HepG2 (cell line): ENCODE measurements around the gene CDK13. TPM values are rescaled to one million over a fixed set of nuclear protein-coding genes. Genes with fewer than 3 reads are reported as not detected.

Experiments used
- ATAC-seq: fragments of 200-7000 bp; cut with Tn5 transposase; 3 replicates; pipeline ENCODE4 v1.9.1; 2020; ENCODE audit warnings: mild to moderate bottlenecking, moderate library complexity
- BruUV-seq: library from RNA; stranded (reverse); fragments of 400-500 nt; replicated peaks from 2 replicates; lab custom pipeline; 2021; lab: Mats Ljungman, UMichigan
- CTCF ChIA-PET: fragments of 300-600 bp; formaldehyde crosslinking; extraction: SDS; loops from one replicate; lab custom pipeline; 2021; ENCODE audit warnings: low total read pairs, inconsistent platforms, low intra/inter-chr PET ratio; lab: Yijun Ruan, JAX
- POLR2A ChIA-PET: fragments of 350-600 bp; sonication (Branson Sonifier 250); formaldehyde crosslinking; loops from one replicate; lab custom pipeline; 2020; ENCODE audit warnings: antibody characterized with exemption, inconsistent platforms; lab: Yijun Ruan, JAX
- DNase-seq: peaks from one replicate; pipeline ENCODE4 v3.0.0-alpha.2; 2015; ENCODE audit warnings: low spot score
- FAIRE-seq: peaks from 3 replicates; lab custom pipeline; 2011; peaks lifted over from hg19 to GRCh38; lab: Jason Lieb, UNC
- H2AFZ ChIP-seq: one replicate; pipeline ENCODE4 v1.6.1; 2011; ENCODE audit warnings: low read length, inconsistent platforms
- H3K27ac ChIP-seq: fragments of 300-600 bp; 3 replicates; pipeline ENCODE4 v1.8.0; 2011; ENCODE audit warnings: mixed run types, mild to moderate bottlenecking, mixed read lengths, low read length, inconsistent platforms; ENCODE audit not compliant: insufficient read depth; ENCODE audit errors: extremely low read length
- H3K27me3 ChIP-seq, 2 experiments: fragments of 200-600 bp in 1 of 2; 2 replicates in 1 of 2; 3 replicates in 1 of 2; pipeline versions ENCODE4 v1.6.0 to v1.8.0; 2011; ENCODE audit warnings: low read length in 2 of 2, mild to moderate bottlenecking in 2 of 2, moderate library complexity in 2 of 2, inconsistent platforms in 1 of 2; ENCODE audit not compliant: insufficient read depth in 2 of 2, control insufficient read depth in 1 of 2
- H3K36me3 ChIP-seq, 2 experiments: fragments of 200-600 bp in 1 of 2; replicated peaks in 1 of 2; 2 replicates in 1 of 2; 3 replicates in 1 of 2; pipeline versions ENCODE4 v1.5.1 to v1.8.0; 2011; ENCODE audit warnings: low read length in 2 of 2, inconsistent platforms in 1 of 2; ENCODE audit not compliant: insufficient read depth in 2 of 2, control insufficient read depth in 1 of 2
- H3K4me1 ChIP-seq: 2 replicates; pipeline ENCODE4 v1.5.1; 2012; ENCODE audit warnings: low read length, inconsistent platforms; ENCODE audit not compliant: insufficient read depth
- H3K4me2 ChIP-seq: 2 replicates; pipeline ENCODE4 v1.6.0; 2011; ENCODE audit warnings: low read depth, low read length, inconsistent platforms
- H3K4me3 ChIP-seq, 3 experiments: fragments of 200-600 bp in 1 of 3; sonication (generic), shearing (Covaris generic) in 1 of 3; replicated peaks in 1 of 3; 2 replicates each; pipeline ENCODE4 v1.5.1; 2011 to 2016; ENCODE audit warnings: low read length in 3 of 3, inconsistent platforms in 2 of 3, low read depth in 2 of 3, mild to moderate bottlenecking in 2 of 3, control low read depth in 1 of 3, mixed read lengths in 1 of 3; ENCODE audit not compliant: insufficient read depth in 1 of 3
- H3K79me2 ChIP-seq: one replicate; pipeline ENCODE4 v1.6.1; 2011; ENCODE audit warnings: low read length, inconsistent platforms; ENCODE audit not compliant: insufficient read depth
- H3K9ac ChIP-seq: 2 replicates; pipeline ENCODE4 v1.6.0; 2011; ENCODE audit warnings: mild to moderate bottlenecking, low read depth, low read length, inconsistent platforms; ENCODE audit not compliant: insufficient read depth
- H3K9me3 ChIP-seq: 2 replicates; pipeline ENCODE4 v1.5.1; 2012; ENCODE audit warnings: mild to moderate bottlenecking, low read length
- H4K20me1 ChIP-seq: 2 replicates; pipeline ENCODE4 v1.6.0; 2011; ENCODE audit warnings: inconsistent platforms, mild to moderate bottlenecking, low read length, moderate library complexity; ENCODE audit not compliant: insufficient read depth
- CC2D1A ChIP-seq: sonication (generic); formaldehyde crosslinking; IDR thresholded peaks from 2 replicates; pipeline ENCODE4 v1.8.1; 2023; ENCODE audit warnings: mild to moderate bottlenecking, missing genetic modification reagents
- DR1 ChIP-seq: sonication (generic); formaldehyde crosslinking; IDR thresholded peaks from 2 replicates; pipeline ENCODE4 v1.8.0; 2021; ENCODE audit warnings: mild to moderate bottlenecking, missing genetic modification reagents, inconsistent platforms
- NFYC ChIP-seq: IDR thresholded peaks from 2 replicates; pipeline ENCODE4 v1.6.1; 2016; ENCODE audit warnings: missing genetic modification reagents, missing compliant biosample characterization
- PATZ1 ChIP-seq: sonication (generic); formaldehyde crosslinking; IDR thresholded peaks from 2 replicates; pipeline ENCODE4 v1.4.0; 2020; ENCODE audit warnings: missing genetic modification reagents
- SATB2 ChIP-seq: sonication (generic); formaldehyde crosslinking; IDR thresholded peaks from 2 replicates; pipeline ENCODE4 v1.5.0; 2020; ENCODE audit warnings: missing genetic modification reagents
- SMYD3 ChIP-seq: sonication (generic); formaldehyde crosslinking; IDR thresholded peaks from 2 replicates; pipeline ENCODE4 v1.8.1; 2023; ENCODE audit warnings: mild to moderate bottlenecking, missing genetic modification reagents
- SYNCRIP ChIP-seq: fragments of 200-400 bp; formaldehyde crosslinking; IDR thresholded peaks from 2 replicates; pipeline ENCODE4 v1.6.1; 2018; ENCODE audit warnings: mild to moderate bottlenecking, low read depth, low read length; ENCODE audit not compliant: insufficient read depth
- TMF1 ChIP-seq: sonication (generic); formaldehyde crosslinking; IDR thresholded peaks from 2 replicates; pipeline ENCODE4 v1.8.1; 2022; ENCODE audit warnings: low read depth, missing genetic modification reagents
- ZBTB26 ChIP-seq: IDR thresholded peaks from 2 replicates; pipeline ENCODE4 v1.6.1; 2016; ENCODE audit warnings: missing compliant biosample characterization, missing genetic modification reagents, borderline replicate concordance
- ZIK1 ChIP-seq: sonication (generic); formaldehyde crosslinking; IDR thresholded peaks from 2 replicates; pipeline ENCODE4 v1.5.0; 2020; ENCODE audit warnings: mild to moderate bottlenecking, low read depth, missing genetic modification reagents, borderline replicate concordance
- ZKSCAN8 ChIP-seq: IDR thresholded peaks from 2 replicates; pipeline ENCODE4 v1.6.1; 2016; ENCODE audit warnings: borderline replicate concordance, missing genetic modification reagents, missing compliant biosample characterization
- ZNF792 ChIP-seq: IDR thresholded peaks from 2 replicates; pipeline ENCODE4 v1.6.1; 2016
- ZSCAN29 ChIP-seq: sonication (generic); formaldehyde crosslinking; conservative IDR thresholded peaks from 2 replicates; pipeline ENCODE4 v1.4.0; 2020; ENCODE audit warnings: mild to moderate bottlenecking, missing genetic modification reagents
- WGBS: methylation state at CpG from one replicate; pipeline ENCODE4 v1.1.6; 2017; ENCODE audit warnings: low lambda C conversion rate; 5-methylcytosine and 5-hydroxymethylcytosine counted together
- in situ Hi-C: cut with HindIII; loops from 2 replicates; pipeline ENCODE4 v1.10.0; 2017; ENCODE audit warnings: low pct_unique_long_range_greater_than_20kb; ENCODE audit not compliant: extremely low pct_ligation_motif_present
- intact Hi-C: fragments of 100-400 bp; cut with micrococcal nuclease; formaldehyde crosslinking; loops from one replicate; pipeline ENCODE4 v1.10.0; 2022; ENCODE audit not compliant: unreplicated experiment
- polyA plus RNA-seq, 8 experiments: library from polyadenylated mRNA; depleted of rRNA in 3 of 8; stranded (reverse) in 7 of 8; unstranded in 1 of 8; fragments of >200 nt; fragmentation: Illumina TruSeq in 4 of 8; extraction: Trizol in 4 of 8; gene quantifications; 2 replicates each; pipeline versions ENCODE4 v1.2.1 to v1.2.3, GENCODE V29; 2011 to 2016; ENCODE audit warnings: low read depth in 4 of 8, missing spikeins in 1 of 8, mixed read lengths in 1 of 8; ENCODE audit not compliant: insufficient read depth in 1 of 8
- total RNA-seq, 5 experiments: library from RNA; depleted of rRNA; stranded (reverse); fragments of >200 nt; fragmentation: Illumina TruSeq; extraction: Trizol; gene quantifications; 2 replicates each; pipeline ENCODE4 v1.2.3, GENCODE V29; 2016; ENCODE audit warnings: low read depth in 1 of 5

The CDK13 gene
- total and polyA plus RNA-seq, 2 of the 13 experiments (the other 11 are each of a cell fraction or from before 2014, with no cell fraction given), result 21.0 to 40.9 TPM

GRCh38 chr7:39927018-39927417, 23.0 kb upstream of the CDK13 start (continued):
- TF ChIP-seq ZSCAN29 (no peak), ZKSCAN8 (no peak), PATZ1 (no peak), ZNF792 (CRISPR knock-in tag) (no peak), ZIK1 (no peak), DR1 (CRISPR knock-in tag) (no peak), SMYD3 (CRISPR knock-in tag) (no peak), NFYC (no peak), TMF1 (no peak), ZBTB26 (no peak)

GRCh38 chr7:39934132-39934531, 15.9 kb upstream of the CDK13 start:
- intact Hi-C loops, result no loop called here
- in situ Hi-C loops, result no loop called here
- no peak overlapping the region for H3K9ac ChIP-seq
- peaks cover 14% of the 10 kb centered on the region for H3K4me1 ChIP-seq
- no peak for TF ChIP-seq SYNCRIP
- no peak for TF ChIP-seq SATB2 (CRISPR knock-in tag)
- no peak for TF ChIP-seq CC2D1A (CRISPR knock-in tag)
- H3K4me3 ChIP-seq, result no peak overlapping the region
- WGBS, result 42% methylated on average over 1 of the region's 1 CpG
- H3K27me3 ChIP-seq, result no peaks in the 10 kb centered on the region
- H3K9me3 ChIP-seq, result no peaks in the 10 kb centered on the region
- no peaks in the 10 kb centered on the region for H3K79me2 ChIP-seq
- no peak for FAIRE-seq
- DNase-seq, result no peak
- H2AFZ ChIP-seq, result no peak overlapping the region
- no peaks in the 10 kb centered on the region for H4K20me1 ChIP-seq
- no peak overlapping the region for H3K27ac ChIP-seq
- POLR2A ChIA-PET, result no interaction called here
- no TSS peak for BruUV-seq
- ATAC-seq, result no peak; the same call in 2 of the 3 replicates
- H3K36me3 ChIP-seq, result no peaks in the 10 kb centered on the region
- CTCF ChIA-PET, result no interaction called here
- H3K4me2 ChIP-seq, result no peak overlapping the region
